SIG-M5 (cell line): ENCODE data around the gene ACTL8.
"Not testable (repeated sequence)": the region's sequence is repeated elsewhere in the genome, so short reads cannot be mapped to it uniquely, and the experiment has no call there.

Source experiments
- DNase-seq: peaks from one replicate; lab custom pipeline; 2025; lab: John Stamatoyannopoulos, UW

The ACTL8 gene

DNA sequence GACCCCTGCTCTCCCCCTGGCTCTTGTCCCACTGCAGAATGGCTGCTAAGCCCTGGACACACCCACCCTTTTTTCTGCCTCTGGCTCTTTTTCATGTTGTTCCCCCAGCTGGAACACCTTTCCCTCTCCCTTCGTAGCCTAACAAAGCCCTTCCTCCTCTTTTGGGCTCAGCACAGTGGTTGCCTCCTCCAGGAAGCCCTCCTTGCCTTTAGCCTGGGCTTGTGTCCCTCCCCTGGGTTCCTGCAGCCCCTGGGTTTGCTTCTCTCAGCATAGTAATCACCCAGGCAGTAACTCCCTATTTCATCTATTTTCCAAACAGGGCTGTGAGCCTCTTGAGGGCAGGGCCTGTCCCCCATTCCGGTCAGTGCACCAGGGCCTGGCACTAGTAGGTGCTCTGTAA lies 19.8 kb upstream of the ACTL8 start:
- no peak for DNase-seq

DNA sequence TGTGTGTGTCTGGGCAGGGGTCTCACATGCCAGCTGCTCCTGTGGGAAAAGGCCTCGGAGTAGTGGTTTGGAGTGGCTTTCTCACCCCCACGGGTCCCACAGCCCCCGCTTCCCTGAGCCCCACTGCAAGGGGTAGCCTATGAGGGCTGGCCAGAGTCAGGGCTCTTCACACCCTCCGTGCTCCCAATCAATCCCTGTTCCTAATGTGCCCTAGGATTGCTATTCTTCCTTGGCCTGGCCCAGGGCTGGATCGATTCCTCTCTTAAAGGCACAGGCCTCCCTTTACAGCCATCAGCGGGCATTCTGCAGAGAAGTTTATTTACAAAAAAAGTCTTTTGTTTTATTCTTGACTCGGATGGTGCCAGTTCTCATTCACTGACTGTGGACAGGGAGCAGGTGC lies 19.3 kb upstream of the ACTL8 start:
- DNase-seq: no peak

DNA sequence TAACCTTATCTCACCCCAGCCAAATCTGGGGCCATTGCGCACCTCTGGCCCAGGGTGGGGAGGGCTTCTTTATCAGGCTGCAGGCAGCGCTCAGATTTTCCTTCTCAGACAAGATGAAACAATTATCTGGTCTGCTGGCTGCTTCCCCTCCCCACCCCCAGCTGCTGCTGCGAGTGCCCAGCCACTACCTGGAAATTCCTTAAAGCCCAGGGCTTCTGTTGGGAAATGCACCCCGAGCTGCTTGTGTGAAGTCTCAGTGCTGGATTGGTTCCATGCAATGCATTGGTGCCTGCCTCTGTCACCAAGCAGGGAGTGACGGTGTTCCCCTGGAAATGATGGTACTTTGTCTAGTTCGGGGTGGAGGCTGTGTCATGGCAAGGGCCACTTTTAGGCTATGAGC lies 18.5 kb upstream of the ACTL8 start:
- DNase-seq: no peak

DNA sequence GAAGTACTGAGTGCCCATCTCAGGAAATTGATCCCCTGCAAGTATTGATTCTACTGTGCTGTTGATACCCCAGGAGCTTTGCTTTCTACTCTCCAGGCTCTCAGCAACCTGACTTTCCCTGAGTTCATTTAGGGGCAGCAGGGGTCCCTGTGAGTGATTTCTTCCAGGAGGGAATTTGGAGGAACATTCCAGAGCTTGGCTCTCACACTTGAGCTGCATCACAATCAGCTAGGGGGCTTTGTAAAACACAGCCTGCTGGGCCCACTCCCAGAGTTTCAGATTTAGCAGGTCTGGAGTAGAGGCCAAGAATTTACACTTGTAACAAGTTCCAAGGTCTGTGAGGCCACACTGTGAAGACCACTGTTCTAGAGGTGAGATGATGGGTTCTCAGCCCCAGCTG lies 16.1 kb upstream of the ACTL8 start:
- DNase-seq: no peak

DNA sequence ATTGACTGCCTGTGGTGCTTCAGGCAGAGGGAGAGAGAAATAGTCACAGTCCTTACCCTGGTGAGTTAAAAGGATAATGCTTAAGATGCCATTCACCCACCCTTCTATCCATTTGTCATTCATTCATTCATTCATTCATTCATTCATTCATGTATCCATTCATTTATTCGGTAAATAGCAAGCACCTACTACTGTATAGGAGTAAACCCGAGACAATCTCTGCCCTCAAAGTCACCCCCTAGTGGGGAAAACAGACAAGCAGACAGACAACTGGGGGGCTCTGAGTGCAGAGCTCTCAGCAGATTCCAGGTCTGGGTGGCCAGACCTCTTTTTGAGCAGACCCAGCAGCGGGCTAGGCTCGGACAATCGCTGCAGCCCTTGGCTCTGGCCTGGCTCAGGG lies 14.1 kb upstream of the ACTL8 start:
- DNase-seq: no peak

DNA sequence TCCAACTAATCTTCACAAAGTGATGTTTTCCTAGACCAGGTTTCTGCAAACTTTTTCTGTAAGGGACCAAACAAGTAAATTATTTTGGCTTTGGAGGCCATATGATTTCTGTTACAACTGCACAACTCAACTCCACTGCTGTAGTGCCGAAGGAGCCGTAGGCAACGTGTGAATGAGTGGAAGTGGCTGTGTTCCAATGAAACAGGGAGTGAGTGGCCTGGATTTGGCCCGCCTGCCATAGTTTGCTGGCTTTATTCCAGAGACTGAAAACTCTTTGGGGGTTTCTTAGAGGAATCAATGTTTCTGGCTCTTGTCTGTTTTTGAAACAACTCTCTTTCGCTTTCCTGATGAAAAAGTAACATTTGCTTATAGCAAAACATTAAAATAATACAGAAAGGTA lies 12.6 kb upstream of the ACTL8 start:
- DNase-seq: no peak

DNA sequence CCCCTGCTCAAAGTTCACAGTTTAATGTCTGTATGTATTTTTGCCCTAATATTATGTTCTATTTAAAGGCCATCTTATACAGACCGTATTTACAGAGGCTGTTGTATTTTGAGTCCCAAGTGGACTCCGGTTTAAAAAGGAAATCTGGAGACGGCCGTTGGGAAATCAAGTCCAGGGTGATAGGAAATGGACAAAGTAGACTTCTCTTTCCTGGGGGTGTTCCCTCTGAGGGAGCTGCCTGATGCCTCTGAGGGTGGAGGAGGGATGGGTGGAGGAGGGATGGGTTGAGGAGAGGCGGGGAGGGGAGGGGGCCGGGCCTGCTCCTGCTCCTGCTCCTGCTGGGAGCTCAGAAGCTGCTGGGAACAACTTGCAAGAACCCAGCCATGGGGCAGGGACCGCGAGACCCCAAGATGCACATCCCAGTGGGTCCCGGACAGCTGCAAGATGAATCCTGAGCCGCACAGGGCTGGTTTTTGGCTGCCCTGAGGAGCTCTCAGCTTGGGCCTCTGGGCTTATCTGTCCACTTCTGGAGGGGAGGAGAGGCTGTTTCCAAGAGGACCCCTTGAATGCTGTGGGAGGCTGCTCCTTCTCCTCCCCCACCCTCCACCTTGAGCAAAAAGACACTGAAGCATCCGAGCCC lies 12.0 kb upstream of the ACTL8 start:
- DNase-seq: no peak

DNA sequence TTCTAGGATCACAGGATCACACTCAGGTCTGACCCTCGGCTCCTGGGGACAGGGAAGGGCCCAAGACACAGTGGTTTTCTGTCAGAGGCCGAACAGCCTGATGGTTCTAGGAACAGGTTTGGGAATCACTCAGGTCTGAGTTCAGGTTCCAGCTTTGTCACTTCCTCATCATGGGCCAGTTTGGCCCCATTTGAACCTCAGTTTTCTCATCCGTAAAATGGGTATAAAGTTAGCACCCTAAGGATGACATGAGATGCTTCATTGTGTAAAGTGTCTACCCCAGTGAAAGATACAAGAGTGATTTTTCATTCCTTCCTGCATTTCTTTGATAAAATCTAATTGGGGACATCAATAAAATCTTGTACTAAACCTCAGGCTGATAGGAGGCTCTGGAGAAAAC lies 11.2 kb upstream of the ACTL8 start:
- no peak for DNase-seq

DNA sequence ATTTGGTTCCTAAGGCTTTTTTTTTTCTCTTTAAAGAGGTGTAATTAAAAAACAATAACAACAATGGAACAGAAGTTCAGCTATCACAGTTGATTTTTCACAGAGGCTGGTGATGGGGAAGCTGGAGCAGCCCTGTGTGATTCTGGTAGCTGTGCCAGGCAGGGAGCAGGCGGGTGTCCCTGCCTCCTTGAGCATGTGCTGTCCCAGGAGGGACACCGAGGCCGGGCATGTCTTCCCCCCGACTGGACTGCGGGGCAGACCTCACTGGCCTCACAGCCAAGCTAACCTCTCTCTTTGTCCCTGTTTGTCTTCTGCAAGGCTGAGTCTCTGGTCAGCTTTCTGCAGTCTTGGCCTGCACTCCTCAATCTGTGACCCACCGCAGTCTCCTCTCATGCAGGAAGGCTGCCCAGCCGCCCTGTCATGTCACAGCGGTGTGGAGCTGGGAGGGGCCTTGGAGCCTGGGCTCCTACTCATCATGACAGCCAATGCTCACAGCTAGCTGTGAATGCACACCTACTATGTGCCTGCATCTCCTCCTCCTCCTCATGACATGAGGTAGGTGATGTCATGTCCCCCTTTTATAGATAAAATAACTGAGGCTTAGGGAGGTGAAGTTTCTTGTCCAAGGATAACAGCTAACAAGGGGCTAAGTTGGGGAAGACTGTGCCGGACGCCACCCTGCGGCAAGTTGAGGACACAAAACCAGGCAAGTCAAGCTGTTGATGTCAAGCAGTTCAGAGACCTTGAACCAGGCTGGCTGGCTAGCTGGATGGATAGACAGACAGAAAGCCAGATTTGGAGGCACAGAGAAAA lies 10.3 kb upstream of the ACTL8 start:
- DNase-seq: no peak

DNA sequence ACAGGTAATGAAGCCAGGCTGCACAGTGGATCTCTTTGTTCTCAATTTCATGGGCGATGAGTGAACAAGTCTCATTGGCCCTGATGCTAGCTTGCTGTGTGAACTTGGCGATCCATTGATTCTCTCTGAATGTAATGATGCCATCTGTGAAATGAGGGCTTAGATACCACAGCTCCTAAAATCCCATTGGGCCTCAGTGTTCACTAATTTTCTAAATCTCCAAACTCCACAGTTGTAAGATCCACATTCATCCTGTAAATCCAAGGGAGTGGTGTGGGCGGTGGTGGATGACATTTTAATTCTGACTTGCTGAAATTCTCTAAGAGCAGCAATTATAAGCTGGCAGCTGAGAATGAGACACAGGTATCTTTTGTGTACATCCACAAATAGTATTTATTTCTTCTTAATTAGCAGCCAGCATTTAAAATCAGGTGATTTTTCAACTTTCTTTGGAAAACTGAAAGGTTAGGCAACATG lies 9.6 kb upstream of the ACTL8 start:
- no peak for DNase-seq

DNA sequence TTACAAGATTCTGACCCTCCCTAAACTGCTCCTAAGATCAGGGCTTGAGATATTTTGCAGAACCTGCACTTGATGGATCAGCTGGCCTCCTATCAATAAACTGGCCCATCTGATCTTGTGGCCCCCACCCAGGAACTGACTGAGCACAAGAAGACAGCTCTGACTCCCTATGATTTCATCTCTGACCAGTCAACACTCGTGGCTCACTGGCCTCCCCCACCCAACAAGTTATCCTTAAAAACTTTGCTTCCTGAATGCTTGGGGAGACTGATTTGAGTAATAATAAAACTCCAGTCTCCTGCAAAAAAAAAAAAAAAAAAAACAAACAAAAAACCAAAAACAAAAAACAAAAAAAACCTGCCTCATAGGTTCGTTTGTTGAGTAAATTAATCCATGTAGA lies 8.9 kb upstream of the ACTL8 start:
- DNase-seq: not testable (repeated sequence)

DNA sequence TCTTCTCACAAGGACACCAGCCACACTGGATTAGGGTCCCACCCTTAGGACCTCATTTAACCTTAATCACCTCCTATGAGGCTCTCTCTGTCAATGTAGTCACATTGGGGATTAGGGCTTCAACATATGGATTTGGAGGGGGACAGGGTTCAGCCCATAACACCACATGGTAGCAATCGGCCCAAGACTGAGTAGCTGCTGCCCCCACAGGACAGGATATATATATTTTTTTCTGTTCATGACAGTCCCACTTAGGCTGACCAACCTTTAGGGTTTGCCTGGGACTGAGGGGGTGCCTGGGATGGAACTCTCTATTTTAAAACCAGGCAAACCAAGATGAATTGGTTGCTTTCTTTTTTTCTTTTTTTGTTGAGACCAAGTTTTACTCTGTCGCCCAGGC lies 8.2 kb upstream of the ACTL8 start:
- no peak for DNase-seq

DNA sequence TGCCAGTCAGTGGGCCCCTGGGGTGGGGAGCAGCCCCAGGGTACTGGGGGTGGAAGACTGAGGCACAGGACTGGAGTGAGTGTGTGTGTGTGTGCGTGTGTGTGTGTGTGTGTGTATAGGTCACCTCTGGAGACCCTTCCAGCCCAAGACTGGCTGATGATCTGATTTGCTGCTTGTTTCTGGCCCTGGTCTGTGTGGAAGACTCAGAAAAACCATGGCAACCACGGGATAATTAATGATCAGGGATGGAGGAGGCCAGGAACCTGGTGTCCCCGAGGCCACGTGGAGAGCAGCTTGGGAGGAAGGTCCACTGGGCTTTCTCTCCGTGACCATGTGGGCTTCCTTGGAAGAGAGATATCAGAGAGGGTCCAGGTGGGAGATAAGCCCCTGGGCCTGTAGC lies 4.8 kb upstream of the ACTL8 start:
- DNase-seq: no peak

DNA sequence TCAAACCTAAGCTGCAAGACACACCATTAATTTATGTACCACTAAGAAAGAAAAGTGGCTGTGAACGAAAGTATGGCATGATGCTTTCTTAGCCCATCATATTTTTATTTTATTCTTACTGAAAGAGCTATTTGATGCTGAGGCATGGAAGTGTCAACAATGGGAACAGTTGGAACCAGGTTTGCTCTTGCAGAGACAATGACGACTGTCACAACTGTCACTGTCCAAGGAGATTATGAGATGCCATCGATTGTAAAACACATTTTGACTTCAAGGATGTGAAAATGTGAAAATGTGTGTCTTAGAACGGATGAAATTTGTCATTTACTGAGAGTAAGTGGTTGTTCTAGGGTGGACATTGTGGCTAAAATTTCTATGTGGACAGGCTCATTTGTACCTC lies 2.8 kb upstream of the ACTL8 start:
- DNase-seq: no peak

DNA sequence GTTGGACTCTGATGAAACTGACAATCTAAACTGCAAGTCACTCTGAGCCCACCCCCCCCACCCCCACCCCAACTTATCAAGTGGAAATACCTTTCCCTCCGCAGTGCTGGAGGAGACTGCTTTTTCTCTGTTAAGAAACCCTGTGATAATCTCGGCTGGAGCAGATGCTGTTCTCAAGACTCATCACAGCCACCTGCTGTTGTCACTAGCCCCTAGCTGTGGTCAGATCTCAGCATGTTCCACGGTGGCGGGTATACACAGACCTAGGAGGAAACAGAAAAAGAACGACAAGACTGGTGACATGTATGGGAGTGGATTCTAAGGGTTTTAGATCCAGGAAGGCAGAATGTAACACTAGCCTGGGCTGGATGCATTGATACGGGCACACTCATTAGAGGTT lies 2.3 kb downstream of the ACTL8 start:
- no peak for DNase-seq

DNA sequence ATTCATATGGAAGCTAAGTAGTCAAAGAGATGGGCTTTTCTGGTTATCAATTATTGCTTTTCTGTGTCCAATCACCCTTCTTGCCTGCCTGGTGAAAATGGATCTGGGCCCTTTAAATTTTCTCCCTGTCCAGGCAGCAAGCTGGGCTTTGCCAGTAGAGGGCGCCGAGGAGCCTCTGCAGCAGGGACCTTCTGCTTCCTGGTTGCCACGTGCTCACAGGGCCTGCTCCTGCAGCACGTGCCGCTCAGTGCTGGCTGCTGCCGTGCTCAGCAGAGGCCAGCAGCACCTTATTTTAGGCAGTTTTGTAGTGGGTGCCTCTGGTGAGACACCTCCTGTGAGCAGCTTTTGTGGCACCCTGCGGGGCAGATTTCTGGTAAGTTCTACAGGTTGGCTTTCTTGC lies 4.0 kb downstream of the ACTL8 start:
- no peak for DNase-seq

DNA sequence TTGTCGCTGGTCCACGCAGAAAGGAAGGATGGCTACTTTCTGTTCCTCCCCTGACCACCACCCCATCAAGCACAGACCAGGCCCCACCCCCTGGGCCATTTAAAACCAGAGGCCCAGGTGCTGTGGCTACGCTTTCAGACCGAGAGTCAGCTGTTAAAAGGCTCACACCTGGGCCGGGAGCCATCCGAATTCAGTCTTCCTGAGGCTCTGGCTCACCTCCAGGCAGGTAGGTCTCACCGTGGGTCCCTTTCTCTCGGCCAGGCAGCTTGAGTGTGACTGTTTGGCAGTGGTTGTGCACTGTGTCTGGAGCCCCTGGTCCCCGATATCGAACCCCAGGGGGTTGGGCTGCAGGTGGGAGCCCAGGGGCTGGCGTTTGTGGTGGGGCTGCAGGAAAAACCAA lies 7.2 kb downstream of the ACTL8 start:
- no peak for DNase-seq

DNA sequence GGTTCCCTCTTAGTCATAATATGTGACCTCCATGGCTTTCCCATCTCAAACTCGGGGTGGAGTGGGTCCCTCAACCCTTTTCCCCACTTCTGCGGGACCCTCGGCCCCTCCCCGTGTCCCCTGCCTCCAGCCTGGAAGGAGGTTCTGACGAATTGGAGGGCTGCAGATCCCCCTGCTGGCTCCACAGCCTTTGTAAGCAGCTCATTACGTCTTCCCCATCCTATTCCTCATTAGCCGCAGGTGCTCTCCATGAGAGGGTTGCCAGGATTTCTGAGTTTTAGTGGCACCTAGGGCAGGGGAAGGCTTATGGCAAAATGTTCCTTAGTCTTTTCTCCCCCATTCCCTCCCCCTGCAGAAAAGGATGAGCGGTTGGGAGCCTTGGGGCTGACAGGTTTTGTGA lies 8.3 kb downstream of the ACTL8 start:
- no peak for DNase-seq

DNA sequence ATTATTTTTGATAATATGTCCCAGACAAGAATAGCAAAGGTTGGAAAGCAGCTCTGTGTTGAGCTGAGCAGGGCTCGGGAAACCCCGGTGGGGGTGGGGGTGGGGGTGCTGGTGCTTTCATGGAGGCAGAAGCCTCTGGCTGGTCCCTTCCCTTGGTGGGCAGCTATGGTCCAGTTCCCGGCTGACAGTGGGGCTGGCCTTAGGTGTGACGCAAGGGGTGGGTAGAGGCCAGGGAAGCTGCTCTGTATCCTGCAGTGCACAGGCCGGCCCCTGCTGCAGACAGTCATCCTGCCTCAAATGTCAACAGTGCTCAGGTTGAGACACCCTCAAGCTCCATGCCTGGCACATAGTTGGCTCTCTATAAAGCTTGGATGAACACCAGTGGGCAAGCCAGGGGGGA lies 8.9 kb downstream of the ACTL8 start:
- no peak for DNase-seq

DNA sequence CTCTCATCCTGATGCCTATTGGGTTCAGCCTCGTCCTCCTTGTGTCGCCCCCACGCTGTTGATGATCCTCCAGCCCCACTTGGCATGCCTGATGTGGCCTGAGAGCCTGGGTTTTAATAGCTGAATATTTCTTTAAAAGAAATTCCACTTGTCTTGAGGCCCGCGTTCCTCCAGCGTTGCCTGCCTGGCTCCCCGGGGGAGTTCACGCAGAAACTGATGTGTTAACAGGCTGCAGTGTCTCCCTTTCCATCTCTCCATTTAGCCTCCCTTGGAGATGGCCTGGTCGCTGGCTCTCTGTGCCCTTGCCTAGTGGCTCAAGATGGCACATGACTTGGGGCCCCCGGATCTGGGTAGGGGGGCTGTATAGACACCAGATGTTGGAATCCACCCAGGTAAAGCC lies 9.5 kb downstream of the ACTL8 start:
- DNase-seq: no peak

DNA sequence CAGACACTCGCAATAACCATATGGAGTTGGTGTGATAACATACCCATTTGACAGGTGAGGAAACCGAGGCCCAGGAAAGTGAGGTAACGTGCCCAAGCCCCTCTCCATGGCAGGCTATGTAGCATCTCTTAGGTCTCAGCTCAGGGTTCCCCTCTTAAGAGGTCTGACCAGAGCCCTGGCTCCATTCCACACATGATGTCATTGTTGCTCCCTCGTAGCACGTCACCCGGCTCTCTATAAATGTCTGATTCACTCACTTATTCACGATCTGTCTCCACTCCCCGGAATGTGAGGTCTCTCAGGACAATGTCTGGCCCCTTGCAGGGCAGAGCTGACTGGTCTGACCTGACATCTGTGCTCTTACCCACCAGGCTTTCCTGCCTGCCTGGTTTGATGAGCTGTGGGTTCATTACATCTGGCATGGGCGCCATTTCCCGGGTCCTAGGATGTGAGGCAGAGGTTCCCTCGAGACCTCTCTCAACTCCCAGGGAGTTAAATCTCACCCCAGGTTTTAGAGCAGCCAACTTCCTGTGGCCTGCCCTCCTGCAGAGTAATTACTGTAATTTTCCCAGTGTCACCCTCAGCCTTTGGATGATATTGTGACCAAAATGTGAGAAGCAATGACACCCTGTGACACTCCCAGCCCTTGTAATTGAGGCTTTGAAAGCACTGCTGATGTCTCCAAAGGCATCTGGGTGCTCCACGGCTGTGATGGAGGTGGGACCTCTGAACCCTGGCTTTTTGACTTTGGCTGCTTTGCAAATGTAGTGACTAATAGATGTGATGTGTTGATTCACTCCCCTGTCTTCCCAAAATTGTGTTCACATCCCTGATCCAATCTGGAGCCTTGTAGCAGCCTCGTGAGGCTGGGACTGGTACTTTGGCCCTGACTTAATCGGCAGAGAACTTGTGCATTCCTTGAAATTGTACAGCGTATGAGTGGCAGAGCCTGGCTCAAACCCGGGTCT lies 10.6 kb downstream of the ACTL8 start:
- no peak for DNase-seq

DNA sequence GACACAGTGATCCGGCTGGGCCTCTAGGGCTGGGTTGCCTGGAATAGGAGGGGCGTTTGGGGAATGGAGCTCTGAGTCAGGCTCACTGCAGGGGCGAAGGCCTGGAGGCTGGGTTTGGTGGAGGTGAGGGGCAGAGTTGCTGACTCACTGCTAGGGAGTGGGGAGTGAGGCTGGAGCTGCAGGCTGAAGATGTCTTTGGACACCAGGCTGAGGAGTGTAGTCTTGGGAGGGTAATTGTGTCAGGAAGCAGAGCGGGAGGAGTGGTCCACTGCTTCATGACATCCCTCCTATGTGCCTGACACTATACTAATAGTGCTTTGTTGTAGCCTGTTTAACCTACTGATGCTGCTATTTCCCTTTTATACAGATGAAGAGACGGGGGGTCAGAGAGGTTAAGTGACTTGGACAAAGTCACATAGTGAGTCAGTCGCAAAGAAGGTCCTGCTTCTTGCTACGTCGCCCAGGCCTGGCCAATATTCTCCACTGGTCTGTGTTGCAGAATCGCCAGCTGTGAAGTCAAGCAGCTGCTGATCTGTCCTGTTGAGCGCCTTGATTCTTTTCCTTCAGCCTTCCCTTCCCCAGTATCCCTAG lies 13.6 kb downstream of the ACTL8 start:
- no peak for DNase-seq
